Loucy (cell line): ENCODE data around the gene CTSL.

Experiments used
- H2AFZ ChIP-seq: fragments of 200-600 bp; sonication (generic); 2 replicates; pipeline ENCODE4 v1.6.0; 2016; ENCODE audit warnings: antibody characterized with exemption, mild to moderate bottlenecking, low read length, moderate library complexity
- H3F3A ChIP-seq: fragments of 200-600 bp; 2 replicates; pipeline ENCODE4 v1.6.0; 2016; ENCODE audit warnings: antibody characterized with exemption, low read depth, mild to moderate bottlenecking
- H3K27me3 ChIP-seq: fragments of 200-600 bp; sonication (generic); 2 replicates; pipeline ENCODE4 v1.6.1; 2014; ENCODE audit warnings: low read length, mild to moderate bottlenecking; ENCODE audit not compliant: insufficient read depth, poor library complexity, severe bottlenecking
- H3K36me3 ChIP-seq: fragments of 200-600 bp; sonication (generic); 2 replicates; pipeline ENCODE4 v1.6.1; 2016; ENCODE audit warnings: low read length; ENCODE audit not compliant: insufficient read depth
- H3K4me1 ChIP-seq: fragments of 200-600 bp; sonication (generic); 2 replicates; pipeline ENCODE4 v1.5.1; 2014; ENCODE audit warnings: low read length, mild to moderate bottlenecking; ENCODE audit not compliant: insufficient read depth, poor library complexity, severe bottlenecking
- H3K4me2 ChIP-seq: fragments of 200-600 bp; sonication (generic); 2 replicates; pipeline ENCODE4 v1.6.0; 2014; ENCODE audit warnings: antibody characterized with exemption, low read length, low read depth, mild to moderate bottlenecking; ENCODE audit not compliant: poor library complexity, severe bottlenecking
- H3K4me3 ChIP-seq: fragments of 200-600 bp; sonication (generic); 2 replicates; pipeline ENCODE4 v1.5.1; 2014; ENCODE audit warnings: low read length, mild to moderate bottlenecking, mixed read lengths; ENCODE audit not compliant: poor library complexity, severe bottlenecking
- H3K79me2 ChIP-seq: fragments of 200-600 bp; sonication (generic); 2 replicates; pipeline ENCODE4 v1.6.1; 2014; ENCODE audit warnings: low read length; ENCODE audit not compliant: insufficient read depth
- H3K9ac ChIP-seq: fragments of 200-600 bp; sonication (generic); 2 replicates; pipeline ENCODE4 v1.6.0; 2014; ENCODE audit warnings: mild to moderate bottlenecking, low read depth, low read length, moderate library complexity; ENCODE audit not compliant: poor library complexity, severe bottlenecking
- H3K9me2 ChIP-seq: fragments of 200-600 bp; sonication (generic); replicated peaks from 2 replicates; pipeline ENCODE4 v1.6.1; 2016; ENCODE audit warnings: low read depth, low read length, mixed read lengths
- H3K9me3 ChIP-seq: fragments of 200-600 bp; sonication (generic); 2 replicates; pipeline ENCODE4 v1.6.1; 2014; ENCODE audit warnings: mild to moderate bottlenecking, antibody characterized with exemption, low read length, low read depth; ENCODE audit not compliant: insufficient read depth
- H4K20me1 ChIP-seq: fragments of 200-600 bp; sonication (generic); 2 replicates; pipeline ENCODE4 v1.6.0; 2014; ENCODE audit warnings: antibody characterized with exemption, low read length, mild to moderate bottlenecking; ENCODE audit not compliant: insufficient read depth, poor library complexity, severe bottlenecking
- EZH2phosphoT487 ChIP-seq: fragments of 200-600 bp; IDR thresholded peaks from 2 replicates; pipeline ENCODE4 v1.6.1; 2018; ENCODE audit warnings: antibody characterized with exemption, mild to moderate bottlenecking, moderate library complexity, borderline replicate concordance
- TF ChIP-seq, protein P1 (sequence below): fragments of 200-600 bp; sonication (generic); conservative IDR thresholded peaks from 2 replicates; pipeline ENCODE4 v1.5.1; 2014; ENCODE audit warnings: mild to moderate bottlenecking, antibody characterized with exemption, low read length

The CTSL gene

DNA sequence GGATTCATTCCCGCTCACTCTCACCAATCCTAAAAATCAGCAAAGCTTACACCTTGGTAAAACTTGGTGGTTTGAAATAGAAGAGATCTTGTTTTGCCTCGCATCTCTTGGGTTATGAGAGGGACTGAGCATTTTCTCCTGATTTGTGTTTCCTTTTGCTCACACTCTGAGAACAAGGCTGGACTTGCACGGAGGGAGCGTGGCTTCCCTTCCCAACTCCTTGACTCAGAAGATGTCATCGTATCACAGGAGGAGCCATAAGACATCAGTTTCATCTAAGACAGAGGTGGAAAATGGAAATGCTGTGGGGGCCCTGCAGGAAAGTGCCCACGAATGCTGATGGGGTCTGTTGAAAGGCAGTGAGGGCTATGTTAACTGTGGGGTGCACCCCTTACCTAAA, 37.4 kb downstream of the CTSL start:
- H3K9me2 ChIP-seq: no peaks in the 10 kb centered on the region
- no peaks in the 10 kb centered on the region for H3K79me2 ChIP-seq
- no peaks in the 10 kb centered on the region for H3K9me3 ChIP-seq
- no peaks in the 10 kb centered on the region for H3K36me3 ChIP-seq
- no peaks in the 10 kb centered on the region for H4K20me1 ChIP-seq
- TF ChIP-seq, protein P1, sequence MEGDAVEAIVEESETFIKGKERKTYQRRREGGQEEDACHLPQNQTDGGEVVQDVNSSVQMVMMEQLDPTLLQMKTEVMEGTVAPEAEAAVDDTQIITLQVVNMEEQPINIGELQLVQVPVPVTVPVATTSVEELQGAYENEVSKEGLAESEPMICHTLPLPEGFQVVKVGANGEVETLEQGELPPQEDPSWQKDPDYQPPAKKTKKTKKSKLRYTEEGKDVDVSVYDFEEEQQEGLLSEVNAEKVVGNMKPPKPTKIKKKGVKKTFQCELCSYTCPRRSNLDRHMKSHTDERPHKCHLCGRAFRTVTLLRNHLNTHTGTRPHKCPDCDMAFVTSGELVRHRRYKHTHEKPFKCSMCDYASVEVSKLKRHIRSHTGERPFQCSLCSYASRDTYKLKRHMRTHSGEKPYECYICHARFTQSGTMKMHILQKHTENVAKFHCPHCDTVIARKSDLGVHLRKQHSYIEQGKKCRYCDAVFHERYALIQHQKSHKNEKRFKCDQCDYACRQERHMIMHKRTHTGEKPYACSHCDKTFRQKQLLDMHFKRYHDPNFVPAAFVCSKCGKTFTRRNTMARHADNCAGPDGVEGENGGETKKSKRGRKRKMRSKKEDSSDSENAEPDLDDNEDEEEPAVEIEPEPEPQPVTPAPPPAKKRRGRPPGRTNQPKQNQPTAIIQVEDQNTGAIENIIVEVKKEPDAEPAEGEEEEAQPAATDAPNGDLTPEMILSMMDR: no peak
- TF ChIP-seq EZH2phosphoT487: no peak
- H3K4me3 ChIP-seq: no peak overlapping the region
- H3K9ac ChIP-seq: no peak overlapping the region
- H3K4me1 ChIP-seq: no peaks in the 10 kb centered on the region
- H2AFZ ChIP-seq: no peak overlapping the region
- H3K27me3 ChIP-seq: no peaks in the 10 kb centered on the region
- no peak overlapping the region for H3K4me2 ChIP-seq
- no peaks in the 10 kb centered on the region for H3F3A ChIP-seq

DNA sequence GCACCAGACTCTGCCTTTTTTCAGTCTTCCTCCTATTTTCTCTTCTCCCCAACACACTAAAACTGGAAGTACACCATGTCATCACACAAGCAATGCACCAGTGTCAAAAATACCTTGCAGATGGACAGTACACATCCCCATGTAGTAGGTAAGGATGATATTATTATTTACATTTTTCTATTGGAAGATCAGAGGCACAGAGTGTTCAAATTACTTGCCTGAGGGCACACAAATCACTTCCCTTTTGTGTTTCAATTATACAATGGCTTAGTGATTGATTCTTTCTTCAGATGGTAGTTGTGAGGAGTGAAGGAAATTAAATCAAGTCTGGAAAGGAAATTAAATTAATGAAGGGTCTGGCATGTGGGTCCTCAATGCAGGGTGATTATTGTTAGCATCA, 39.6 kb downstream of the CTSL start:
- no peaks in the 10 kb centered on the region for H3F3A ChIP-seq
- no peaks in the 10 kb centered on the region for H3K36me3 ChIP-seq
- H2AFZ ChIP-seq: no peak overlapping the region
- TF ChIP-seq EZH2phosphoT487: no peak
- TF ChIP-seq, protein P1: no peak
- H3K4me3 ChIP-seq: no peak overlapping the region
- no peaks in the 10 kb centered on the region for H3K4me1 ChIP-seq
- no peak overlapping the region for H3K4me2 ChIP-seq
- no peak overlapping the region for H3K9ac ChIP-seq
- no peaks in the 10 kb centered on the region for H3K79me2 ChIP-seq
- no peaks in the 10 kb centered on the region for H4K20me1 ChIP-seq
- no peaks in the 10 kb centered on the region for H3K9me3 ChIP-seq
- H3K9me2 ChIP-seq: no peaks in the 10 kb centered on the region
- no peaks in the 10 kb centered on the region for H3K27me3 ChIP-seq

DNA sequence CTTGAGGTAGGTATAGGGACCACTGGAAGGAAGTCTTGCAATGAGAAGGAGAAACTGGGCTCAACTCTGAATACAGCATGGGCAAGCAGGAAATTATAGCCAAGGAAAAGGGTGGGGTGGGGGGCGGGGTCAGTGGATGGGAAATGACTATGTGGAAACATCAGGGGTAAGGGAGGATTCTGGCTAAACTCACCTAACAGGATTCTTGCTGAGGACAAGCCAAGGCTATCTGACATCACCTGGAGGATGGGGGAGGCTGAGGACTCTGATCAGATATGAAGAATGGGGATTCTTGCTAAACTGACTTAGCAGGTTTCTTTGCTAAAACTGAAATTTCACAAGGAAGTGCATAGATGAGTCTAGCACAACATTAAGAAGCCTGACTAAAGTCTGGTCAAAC, 40.8 kb downstream of the CTSL start:
- TF ChIP-seq, protein P1: no peak
- no peak for TF ChIP-seq EZH2phosphoT487
- Histone ChIP-seq H3K4me2 (no peak overlapping the region), H2AFZ (no peak overlapping the region), H3K79me2 (no peaks in the 10 kb centered on the region), H3K36me3 (no peaks in the 10 kb centered on the region), H3K9me3 (no peaks in the 10 kb centered on the region), H3K4me1 (no peaks in the 10 kb centered on the region), H3K9me2 (no peaks in the 10 kb centered on the region), H3K9ac (no peak overlapping the region), H3K4me3 (no peak overlapping the region), H4K20me1 (no peaks in the 10 kb centered on the region), H3K27me3 (no peaks in the 10 kb centered on the region), H3F3A (no peaks in the 10 kb centered on the region)
